Natural killer cell (primary cell): ENCODE measurements around the gene ANKRD17. TPM values are rescaled to one million over a fixed set of nuclear protein-coding genes. Genes with fewer than 3 reads are reported as not detected.

Experiments used
- ATAC-seq, 3 donors: fragments of 150-1000 bp in 2 of 3; fragments of 200-7000 bp in 1 of 3; cut with Tn5 transposase; 1 replicate in 1 of 3; 2 replicates in 2 of 3; pipeline ENCODE4 v1.10.0; 2021; ENCODE audit warnings: mild to moderate bottlenecking in 2 of 3, moderate library complexity in 2 of 3
- DNase-seq, 2 donors: peaks; one replicate each; pipeline versions ENCODE4 v3.0.0 to v3.0.0-alpha.2; 2013 to 2021; ENCODE audit warnings: mixed read lengths in 1 of 2
- H3K27ac ChIP-seq: one replicate; pipeline ENCODE4 v1.5.1; 2013; ENCODE audit warnings: mild to moderate bottlenecking, low read length
- H3K27me3 ChIP-seq: one replicate; pipeline ENCODE4 v1.6.1; 2013; ENCODE audit warnings: low read length; ENCODE audit not compliant: control insufficient read depth, insufficient read depth
- H3K36me3 ChIP-seq: one replicate; pipeline ENCODE4 v1.6.1; 2013; ENCODE audit warnings: low read length; ENCODE audit not compliant: control insufficient read depth, insufficient read depth
- H3K4me1 ChIP-seq: one replicate; pipeline ENCODE4 v1.6.1; 2013; ENCODE audit warnings: low read length; ENCODE audit not compliant: control insufficient read depth, insufficient read depth
- H3K4me3 ChIP-seq: one replicate; pipeline ENCODE4 v1.5.1; 2013; ENCODE audit warnings: low read length
- H3K9me3 ChIP-seq: one replicate; pipeline ENCODE4 v1.6.1; 2013; ENCODE audit warnings: low read length; ENCODE audit not compliant: control insufficient read depth, insufficient read depth
- H3K27ac Mint-ChIP-seq, 2 donors: one replicate each; pipeline ENCODE4 v1.8.0; 2022; ENCODE audit warnings: mild to moderate bottlenecking in 2 of 2, mixed read lengths in 2 of 2, moderate library complexity in 1 of 2
- H3K27me3 Mint-ChIP-seq, 2 donors: one replicate each; pipeline ENCODE4 v1.8.0; 2022; ENCODE audit warnings: low read depth in 2 of 2, mixed read lengths in 2 of 2
- H3K36me3 Mint-ChIP-seq: one replicate; pipeline ENCODE4 v1.8.0; 2022; ENCODE audit warnings: mixed read lengths
- H3K4me1 Mint-ChIP-seq, 2 donors: one replicate each; pipeline ENCODE4 v1.8.0; 2022; ENCODE audit warnings: mixed read lengths in 2 of 2
- H3K4me3 Mint-ChIP-seq: one replicate; pipeline ENCODE4 v1.8.0; 2022; ENCODE audit warnings: mild to moderate bottlenecking, moderate library complexity, mixed read lengths
- H3K9me3 Mint-ChIP-seq, 2 donors: one replicate each; pipeline ENCODE4 v1.8.0; 2022; ENCODE audit warnings: mixed read lengths in 2 of 2
- CTCF ChIP-seq: fragments of 200-600 bp; IDR thresholded peaks from one replicate; pipeline ENCODE4 v1.8.0; 2022; ENCODE audit warnings: antibody characterized with exemption
- WGBS: methylation state at CpG from one replicate; pipeline ENCODE4 v1.1.7; 2013; ENCODE audit warnings: missing lambda C conversion rate; ENCODE audit not compliant: insufficient coverage; 5-methylcytosine and 5-hydroxymethylcytosine counted together
- intact Hi-C: fragments of 100-400 bp; cut with micrococcal nuclease; formaldehyde crosslinking; loops from one replicate; pipeline ENCODE4 v1.14.2; 2022
- total RNA-seq, 4 donors: library from RNA; stranded (reverse); fragments of 120-200 nt in 1 of 4; gene quantifications; one replicate each; pipeline versions ENCODE4 v1.2.3 to v1.2.4, GENCODE V29; 2013 to 2022

Gene ANKRD17
- total RNA-seq, 3 donors from 2014 or later (not counting 1 experiment from before 2014, with no cell fraction given), result 51.8 to 70.2 (median 63.0) TPM

- Mint-ChIP-seq H3K36me3 (no peaks in the 10 kb centered on the region), H3K27ac (no peak overlapping the region), H3K4me1 (no peaks in the 10 kb centered on the region), H3K9me3 (no peaks in the 10 kb centered on the region), H3K4me3 (no peak overlapping the region), H3K27me3 (no peaks in the 10 kb centered on the region)
- Histone ChIP-seq H3K36me3 (no peaks in the 10 kb centered on the region), H3K9me3 (no peaks in the 10 kb centered on the region), H3K27ac (no peak overlapping the region), H3K27me3 (no peaks in the 10 kb centered on the region), H3K4me1 (no peaks in the 10 kb centered on the region), H3K4me3 (no peak overlapping the region)
- no peak for TF ChIP-seq CTCF
- no peak for DNase-seq
- WGBS, result 42% methylated on average over 4 of the region's 5 CpGs
- intact Hi-C loops, result no loop called here
- ATAC-seq, result no peak
These were observed 230.0 kb downstream of the ANKRD17 start for GRCh38 chr4:73028621-73029020.

Other genes starting within 250 kb of the ANKRD17 start
- gene COX18, start 189.1 kb downstream of the ANKRD17 start, total RNA-seq, result 10 to 100 TPM in 1 of 3 donors, 1 to 10 TPM in 2; 9.6 to 10.3 (median 9.7) TPM
- not detected for gene ALB, start 145.5 kb upstream of the ANKRD17 start, total RNA-seq
- gene AFP, start 177.4 kb upstream of the ANKRD17 start, total RNA-seq, result not detected
- not detected for gene AFM, start 222.9 kb upstream of the ANKRD17 start, total RNA-seq